ENCODE data around the gene MATN1.

The MATN1 gene

DNA sequence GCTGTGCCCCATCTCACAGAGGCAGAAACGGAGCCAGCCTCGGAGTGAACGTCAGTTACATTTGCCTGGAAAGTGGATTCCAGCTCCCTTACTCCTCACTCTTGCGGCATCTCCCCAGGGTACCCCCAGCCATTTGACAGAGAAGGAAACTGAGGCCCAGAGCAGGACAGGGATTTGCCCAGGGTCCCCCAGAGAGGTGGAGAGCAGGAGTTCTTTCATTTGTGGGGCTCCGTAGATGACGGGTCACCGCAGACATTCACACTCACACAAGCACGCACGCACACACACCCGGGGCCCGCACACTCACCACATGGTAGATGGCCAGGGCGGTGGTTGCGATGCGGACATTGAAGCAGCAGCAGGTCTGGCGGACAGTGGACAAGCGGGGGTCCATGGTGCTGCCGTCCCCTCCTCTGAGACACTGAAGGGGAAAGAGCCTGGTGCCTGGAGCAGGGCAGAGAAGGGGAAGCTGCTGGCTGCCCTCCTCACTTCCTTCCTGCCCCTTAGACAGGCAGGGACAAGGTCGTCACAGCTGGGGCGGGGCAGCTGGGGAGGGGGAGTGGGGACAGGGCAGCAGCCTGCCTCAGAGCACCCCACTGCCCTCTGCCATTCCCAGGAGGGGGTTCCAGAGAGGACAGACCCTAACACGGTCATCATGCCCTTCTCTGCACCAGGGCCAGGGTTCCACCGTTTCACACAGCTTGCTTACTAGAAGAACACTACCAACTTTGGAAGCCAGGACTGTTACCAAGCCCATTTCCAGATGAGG is 34.2 kb upstream of the MATN1 start, which contains the start of gene LAPTM5:
TSS of gene LAPTM5 (minus strand) at position 423 of the 769 bp plus-strand sequence. CDS start at position 394, 29 bp downstream.
- no peak for DNase-seq

DNA sequence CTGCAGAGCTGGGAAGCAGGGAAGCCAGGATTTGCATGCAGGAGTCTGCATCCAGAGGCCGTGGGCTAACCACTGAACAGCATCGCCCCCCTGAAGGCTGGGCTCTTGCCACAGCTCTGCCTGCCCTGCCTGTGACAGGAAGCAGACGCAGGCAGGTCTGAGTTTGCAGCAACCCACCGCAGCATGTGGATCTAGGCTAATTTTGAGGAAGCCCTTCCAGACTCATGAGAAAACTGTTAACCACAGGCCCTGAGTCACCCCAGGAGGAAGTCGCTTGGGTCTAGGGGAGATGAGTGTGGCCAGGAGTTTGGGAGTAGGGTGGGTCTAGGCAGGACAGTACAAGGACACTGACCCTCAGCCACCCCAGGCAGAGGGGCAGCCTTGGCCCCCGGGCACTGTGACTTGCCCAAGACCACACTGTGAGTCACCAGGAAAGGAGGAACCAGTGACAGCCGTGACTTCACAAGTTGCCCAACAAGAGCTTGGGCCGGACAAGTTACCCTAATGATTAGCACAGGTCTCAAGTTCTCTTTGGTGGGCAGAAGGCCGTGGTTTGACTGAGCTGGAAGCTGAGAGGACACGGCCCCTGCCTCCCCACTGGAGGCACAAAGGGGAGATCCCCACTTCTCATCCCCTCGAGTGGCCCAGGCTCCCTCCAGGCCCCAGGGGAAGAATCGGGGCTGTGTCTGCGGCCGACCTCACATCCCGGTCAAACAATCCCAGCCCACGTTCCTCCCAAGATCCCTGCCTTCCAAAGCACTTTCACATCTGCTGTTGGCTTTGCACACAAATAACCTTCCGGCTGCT is 33.4 kb upstream of the MATN1 start:
- peak; percentile 92 for DNase-seq

DNA sequence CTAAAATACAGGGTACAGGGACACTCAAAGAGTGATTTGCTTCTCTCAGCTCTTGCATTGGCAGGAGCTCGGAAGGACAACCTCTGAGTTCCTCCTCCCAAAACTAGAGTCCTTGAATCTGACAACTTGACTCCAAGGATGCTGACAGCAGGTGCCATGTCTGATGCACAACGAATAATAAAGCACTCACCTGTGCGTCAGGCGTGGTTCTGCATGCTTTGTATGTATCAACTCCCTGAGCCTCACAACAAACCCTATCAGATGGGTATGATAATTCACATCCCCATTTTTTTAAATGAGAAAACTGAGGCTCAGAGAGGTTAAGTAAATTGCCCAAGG is 32.8 kb upstream of the MATN1 start:
- no peak for DNase-seq

DNA sequence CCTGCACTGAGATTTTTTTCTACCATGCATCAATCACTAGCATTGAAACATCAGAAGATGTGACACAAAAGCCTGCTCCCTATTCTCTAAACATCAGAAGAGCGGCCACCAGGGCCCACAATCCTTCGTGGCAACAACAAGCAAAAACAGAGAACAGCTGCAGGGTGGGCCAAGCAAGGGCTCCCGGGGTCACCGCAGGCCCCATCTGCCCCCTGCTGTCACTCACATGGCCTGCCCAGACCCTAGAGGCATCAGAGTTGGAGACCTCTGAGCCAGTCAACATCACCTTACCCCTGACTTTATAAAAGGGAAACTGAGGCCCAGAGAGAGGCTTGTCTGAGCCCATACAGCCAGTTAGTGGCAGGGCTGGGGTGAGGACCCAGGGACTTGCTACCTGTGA is 32.4 kb upstream of the MATN1 start:
- DNase-seq: no peak

DNA sequence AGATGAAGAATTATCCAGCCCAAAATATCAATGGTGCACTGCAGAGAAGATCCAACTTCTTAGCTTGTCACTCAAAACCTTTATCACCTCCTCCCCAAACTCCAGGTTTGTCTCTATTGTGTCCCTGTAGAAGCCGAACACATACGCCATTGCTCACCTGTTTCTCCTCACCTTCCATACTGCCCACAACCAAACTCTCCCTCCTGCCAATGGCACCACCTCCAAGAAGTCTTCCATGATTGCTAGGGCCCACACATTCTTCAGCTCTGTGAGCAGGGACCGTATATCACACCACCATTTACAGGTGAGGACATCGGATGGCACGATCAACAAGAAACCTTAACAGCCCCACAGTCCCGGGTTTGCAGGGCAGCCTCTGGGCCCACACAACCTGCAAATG is 31.9 kb upstream of the MATN1 start:
- no peak for DNase-seq

DNA sequence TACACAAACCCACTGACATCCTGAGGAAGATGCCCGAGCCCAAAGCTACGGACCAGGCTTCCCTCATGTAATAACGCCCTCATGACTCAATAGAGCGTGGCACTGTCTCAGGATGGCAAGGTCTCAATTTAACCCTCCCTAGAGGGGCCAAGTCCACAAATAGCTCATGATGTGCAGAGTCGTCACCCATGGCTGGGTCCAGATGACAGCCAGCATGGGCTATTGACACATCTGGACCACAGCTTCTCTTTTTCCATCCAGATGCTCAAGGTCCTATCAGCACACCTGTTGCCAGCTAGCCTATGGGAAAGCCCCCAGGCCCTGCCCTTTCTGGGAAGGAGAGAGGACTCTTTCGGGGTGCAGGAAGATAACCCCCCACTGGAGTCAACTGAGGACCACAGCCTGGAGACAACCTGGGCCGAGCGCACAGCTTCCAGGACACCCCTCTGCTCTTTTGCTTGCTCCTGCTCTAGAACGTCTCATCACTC is 31.3 kb upstream of the MATN1 start:
- no peak for DNase-seq

DNA sequence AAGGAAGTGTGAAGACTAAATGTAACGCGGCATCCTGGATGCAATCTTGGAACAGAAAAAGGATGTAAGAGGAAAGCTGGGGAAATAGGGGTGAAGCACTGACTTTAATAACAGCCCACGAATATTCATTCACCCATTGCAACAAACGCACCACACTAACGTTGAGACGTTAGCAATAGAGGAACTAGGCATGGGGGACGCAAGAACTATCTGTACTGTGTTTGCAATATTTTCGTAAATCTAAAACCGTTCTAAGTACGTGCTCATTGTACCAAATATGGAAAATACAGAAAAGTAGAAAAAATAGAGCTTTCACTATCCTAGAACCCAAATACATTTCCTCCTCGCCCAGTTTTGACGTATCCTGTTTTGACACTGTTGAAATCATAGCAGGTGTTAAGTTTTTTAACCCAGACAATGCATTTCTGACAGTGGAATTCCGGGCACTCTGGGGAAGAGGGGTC is 30.3 kb upstream of the MATN1 start:
- DNase-seq: no peak

DNA sequence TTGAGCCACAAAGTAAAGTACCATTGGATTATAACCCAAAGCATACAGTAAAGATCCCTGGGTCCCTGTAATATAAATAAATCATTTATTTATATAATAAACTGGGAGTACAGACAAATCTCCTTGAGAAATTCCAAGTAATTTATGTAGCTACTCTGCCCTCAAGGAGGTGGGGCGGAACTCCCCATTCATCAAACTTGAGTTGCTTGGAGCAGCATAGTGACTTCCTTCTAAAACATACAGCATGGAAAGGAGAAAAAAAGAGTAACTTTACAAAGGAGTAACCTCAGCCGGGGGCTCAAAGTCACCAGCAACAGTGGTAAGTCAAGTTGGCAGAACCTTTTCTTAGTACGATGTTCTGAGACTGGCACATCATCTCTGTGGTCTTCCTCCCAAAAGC is 29.7 kb upstream of the MATN1 start:
- no peak for DNase-seq

DNA sequence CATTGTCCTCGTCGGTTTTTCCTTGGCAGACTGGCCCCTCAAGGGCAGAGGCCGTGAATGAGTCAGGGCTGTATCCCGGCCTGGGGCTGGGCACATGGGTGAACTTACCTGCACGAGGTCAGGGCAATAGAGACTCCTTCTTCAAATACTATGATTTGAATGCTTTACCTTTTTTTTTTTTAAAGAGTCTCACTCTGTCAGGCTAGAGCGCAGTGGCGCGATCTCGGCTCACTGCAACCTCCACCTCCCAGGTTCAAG is 29.2 kb upstream of the MATN1 start:
- DNase-seq: no peak

DNA sequence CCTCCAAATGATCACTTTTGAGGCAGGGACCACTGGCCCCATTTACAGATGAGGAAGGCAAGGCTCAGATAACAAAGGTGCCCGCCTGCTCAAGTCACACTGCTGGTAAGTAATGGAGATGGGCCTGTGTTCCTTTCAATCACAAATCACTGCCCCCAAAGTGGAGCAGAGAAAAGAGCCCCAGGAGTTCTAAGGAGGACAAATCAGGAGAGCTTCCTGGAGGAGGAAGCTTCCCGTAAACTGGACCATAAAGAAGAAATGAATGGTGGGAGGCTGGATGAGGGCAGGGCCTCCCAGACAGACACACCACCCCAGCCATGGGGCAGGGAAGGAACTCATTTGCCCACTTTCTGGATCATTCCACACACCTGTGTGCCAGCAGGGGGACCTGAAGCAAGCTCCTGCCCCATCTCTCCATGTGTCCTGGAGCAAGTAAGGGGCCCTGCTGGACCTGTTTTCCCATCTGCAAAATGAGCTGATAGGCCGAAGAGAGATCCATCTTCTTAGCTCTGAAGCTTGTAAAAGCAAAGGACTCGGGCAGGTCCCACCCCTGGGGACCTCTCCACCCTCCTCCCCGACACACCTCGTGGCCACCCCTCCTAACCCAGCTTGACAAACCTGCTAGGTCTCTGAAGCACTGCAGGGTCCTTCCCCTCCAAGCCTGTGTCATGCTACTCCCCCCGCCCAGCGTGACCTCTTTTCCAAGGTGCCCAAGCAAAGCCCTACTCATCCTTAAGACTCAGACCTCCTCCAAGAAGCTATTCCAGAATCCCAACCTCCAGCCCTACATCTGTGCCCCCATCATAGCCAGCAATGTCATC is 28.7 kb upstream of the MATN1 start:
- DNase-seq: no peak

DNA sequence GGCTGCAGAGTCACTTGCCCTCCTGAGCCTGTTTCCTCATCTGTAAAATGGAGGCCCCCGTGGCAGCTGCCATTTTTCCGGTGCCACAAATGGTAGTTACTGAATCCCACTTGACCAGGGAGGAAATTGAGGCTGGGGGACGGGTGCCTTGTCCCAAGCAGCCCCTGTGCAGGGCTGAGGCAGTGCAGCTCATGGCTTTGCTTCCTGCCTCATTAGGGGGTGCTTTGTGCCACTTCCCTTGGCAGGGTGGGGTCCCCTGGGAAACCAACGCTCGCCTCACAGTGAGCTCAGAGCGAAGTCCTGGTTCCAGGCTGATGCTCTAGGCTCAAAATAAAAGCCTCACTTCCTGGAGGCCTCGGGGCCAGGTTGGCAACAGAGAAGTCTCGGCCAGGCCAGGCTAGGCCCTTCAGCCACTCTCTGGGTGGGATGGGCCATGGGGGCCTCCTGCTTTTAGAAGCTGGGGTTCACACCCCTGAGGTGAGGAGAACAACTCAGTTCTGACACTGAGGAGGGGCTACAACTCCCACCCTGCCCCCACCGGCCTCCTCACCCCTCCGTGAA is 27.4 kb upstream of the MATN1 start:
- DNase-seq: no peak

DNA sequence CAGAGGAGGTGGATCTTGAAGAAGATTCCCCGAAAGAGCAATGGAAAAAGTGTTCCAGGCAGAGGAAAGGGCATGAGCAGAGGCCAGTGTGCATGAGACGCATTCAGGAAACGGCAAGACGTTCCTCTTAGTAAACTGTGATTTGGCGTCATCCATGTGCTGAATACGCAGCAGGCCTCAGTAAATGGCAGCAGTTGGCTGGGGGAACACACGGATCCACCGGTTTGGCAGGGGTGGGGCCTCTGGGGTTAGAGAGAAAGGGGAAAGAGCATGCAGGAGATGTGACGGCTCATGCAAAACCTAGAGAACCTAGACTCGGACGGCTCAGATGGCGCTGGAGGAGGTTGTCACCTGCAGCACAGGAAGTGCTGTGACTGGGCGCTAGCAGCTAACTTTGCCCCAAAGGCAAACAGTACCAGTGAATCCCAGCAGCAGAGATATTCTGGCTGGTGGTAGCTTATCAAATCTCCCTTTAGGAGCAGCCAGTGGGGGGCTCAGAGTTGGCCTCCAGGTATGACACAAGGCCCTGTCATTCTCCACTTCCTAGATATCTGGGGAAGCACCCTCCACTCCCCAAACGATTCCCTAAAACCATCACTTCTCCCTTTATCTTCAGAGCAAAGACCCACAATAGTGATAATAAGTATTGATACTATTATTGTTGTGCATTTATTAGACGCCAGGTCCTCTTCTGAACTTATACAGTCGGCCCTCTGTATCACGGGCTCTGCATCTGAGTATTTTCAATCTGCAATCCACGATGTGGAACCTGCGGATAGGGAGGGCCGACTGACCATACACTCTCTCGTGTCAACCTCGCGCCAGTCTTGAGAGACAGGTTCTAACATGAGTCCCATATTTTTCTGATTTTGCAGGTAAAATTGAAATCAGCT is 26.6 kb upstream of the MATN1 start:
- DNase-seq: no peak

DNA sequence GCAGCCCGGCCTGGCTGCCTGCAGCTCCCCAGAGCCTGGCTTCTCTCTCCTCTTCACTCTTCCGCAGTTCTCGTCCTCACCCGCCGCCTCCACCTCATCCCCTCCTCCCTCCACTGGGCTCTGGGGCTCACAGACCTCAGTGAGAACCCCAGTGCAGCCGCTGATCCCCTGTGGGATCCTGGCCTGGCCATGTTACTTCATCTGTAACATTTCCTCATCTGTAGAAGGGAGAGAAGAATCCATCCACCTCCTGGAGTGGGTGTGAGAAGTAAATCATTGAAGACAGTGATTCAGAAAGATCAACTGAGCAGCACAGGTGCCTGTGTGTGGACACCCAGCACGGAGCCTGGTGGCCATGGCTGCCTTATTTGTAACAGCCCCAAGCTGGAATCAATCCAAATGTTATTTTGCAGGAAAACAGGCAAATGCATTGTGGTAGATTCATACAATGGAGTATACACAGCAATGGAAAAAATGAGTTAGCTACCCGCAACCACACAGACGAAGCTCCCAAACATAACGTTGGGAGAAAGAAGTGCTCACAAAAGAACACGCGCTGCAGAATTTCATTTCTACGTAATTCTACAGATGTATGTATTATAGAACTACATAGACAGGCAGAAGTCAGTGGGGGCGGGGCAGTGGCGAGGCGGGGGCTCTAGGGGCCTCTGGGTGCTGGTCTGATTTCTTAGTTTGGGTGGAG is 25.5 kb upstream of the MATN1 start:
- DNase-seq: no peak

DNA sequence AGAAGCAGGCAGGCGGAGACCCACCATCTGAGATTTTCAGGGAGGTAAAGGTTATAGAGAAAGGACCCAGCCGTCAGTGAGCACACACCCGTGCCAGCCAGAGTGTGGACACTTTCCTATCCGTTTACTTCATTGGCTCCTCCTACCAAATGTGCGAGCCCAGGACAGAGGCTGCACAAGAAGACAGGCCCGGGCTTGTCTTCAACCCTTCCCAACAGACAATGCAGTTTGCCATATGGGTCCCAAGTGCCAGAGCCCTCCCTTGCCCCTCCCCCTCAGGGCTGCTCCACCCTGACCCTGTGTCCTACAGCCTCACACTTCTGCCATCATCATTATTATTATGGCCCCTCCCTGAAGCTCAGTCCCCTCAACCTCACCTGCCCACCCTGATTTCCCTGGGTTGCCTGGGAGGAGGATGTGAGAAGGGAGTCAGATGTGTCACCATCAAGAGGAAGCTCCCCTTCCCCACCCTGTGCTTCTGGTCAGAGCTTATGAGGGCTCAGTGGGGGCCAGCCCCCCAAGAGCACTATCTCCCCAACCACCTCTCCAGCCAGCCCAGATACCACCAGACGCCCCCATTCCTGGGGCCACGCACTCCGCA is 24.8 kb upstream of the MATN1 start:
- DNase-seq: peak; percentile 35

DNA sequence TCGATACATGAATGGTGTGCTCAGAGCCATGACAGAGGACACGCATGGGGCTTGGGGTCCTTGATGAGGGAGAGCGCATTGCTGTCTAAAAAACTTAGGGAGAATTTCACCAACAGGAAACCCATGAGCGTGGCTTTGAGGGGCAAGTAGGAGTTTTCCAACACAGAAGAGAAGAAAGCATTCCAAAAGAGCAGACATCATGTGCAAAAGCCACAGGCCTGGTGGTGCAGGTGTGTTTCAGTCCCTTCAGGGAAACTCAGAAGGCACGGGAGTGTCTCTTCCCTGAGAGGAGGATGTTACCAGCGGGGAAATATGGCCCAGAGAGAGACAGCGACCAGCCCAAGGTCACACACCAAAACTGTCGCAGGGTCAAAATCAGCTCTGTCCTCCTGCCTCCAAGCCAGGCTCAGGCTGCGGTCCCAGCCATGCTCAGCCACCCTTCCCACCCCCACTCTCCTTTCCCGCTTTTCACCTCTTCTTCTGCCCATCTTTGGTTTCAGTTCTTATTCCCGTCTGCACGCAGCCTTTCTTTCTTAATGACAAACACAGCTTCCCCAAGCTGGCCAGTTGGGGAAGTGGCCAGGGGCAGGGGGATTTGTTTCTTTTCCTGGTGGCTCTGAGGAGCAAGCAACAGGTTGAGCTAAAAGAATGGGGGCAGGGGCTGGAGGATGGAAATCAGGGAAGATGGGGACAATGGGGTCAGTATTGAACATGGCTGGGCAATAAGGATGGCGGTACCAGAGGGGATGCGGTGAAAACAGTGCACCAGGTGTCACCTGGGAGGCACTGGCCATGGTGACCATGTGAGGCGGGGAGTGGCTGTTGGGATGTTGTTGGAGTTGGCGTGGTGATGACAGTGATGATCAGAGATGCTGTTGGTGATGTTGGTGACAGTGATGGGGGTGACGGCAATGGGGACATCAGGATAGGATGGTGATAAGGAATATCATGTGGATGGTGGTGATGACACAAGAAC is 23.9 kb upstream of the MATN1 start:
- DNase-seq: no peak

DNA sequence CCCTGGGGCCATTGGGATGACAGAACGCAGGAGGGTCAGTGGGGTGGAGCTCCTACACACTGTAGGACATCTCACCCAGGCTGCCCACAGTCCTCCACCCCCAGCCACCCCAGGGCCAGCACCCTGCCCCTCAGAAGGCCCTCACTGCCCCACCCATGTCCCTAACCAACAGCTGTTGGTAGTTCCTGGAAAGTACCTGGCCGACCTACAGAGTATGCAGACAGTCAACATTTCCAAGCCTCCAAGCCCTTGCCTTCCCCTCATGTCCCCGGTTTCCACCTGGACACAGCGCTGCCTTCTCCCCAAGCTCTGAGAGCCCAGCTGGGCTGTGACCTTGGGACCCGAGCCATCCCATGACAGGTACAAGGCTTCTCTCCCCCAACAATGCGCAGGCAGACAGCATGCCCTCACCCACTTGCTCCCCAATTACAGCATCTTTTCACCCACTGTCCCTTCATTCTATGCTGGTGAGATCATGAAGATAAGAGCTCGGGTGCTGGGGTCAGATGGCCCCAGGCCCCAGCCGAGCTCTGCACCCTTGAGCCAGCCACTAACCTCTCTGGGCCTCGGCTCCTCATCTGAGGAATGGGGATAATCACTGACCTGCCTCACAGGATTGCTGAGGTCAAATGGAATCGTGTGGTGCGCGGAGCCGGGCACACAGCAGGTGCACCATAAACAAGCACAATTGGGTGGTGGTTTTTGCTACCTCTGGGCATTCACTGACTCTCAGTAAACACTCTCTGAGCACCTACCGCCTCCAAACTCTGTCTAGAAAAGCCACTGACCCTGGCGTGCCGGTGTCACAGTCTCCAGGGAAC is 23.0 kb upstream of the MATN1 start:
- no peak for DNase-seq

DNA sequence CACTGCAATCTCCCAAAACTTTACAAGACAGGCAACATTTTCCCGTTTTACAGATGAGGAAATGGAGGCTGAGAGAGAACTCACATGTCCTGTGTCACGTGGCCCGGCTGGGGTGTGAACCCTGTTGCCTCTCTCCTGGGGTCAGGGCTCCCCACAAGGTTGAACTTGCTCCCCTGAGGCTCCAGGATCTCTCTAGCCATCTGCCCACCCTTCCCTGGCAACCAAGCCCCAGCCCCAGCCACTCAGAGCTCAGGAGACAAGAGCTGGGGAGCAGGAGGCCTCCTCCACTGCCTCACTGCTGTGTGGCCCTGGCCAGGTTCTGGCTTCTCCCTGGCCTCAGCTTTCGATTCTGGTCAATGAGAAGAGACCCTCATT is 22.4 kb upstream of the MATN1 start:
- no peak for DNase-seq

DNA sequence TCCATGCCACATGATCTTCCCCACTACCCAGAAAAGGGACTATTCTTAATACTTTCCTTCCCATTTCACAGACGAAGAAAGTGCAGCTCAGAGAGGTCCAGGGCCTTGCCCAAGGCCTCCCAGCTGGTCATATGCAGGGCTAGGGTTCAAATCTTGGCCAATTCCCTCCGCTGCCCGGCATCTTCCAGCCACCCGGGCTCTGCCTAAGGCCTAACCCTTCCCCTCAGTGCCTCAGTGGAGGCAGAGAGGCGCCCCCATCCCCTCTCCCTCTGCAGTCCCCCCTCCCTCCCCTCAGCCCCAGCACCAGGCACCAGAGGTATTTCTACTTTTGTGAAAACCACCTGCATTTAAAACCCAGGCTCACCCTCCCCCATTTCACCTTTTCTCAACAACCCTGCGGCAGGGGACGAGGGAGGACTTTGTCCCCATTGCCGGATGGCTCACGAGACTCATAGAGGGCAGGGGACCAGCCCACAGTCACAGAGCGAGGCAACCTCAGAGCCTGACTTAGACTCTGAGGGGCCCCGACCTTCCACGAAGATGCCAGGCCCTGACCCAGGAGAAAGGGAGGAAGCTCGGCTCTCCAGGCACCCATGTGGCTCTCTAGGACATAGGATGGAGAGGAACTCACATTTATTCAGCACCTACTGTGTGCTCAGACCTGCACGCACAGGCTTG is 21.9 kb upstream of the MATN1 start:
- no peak for DNase-seq
